HG03354 (cell line): ENCODE data around the gene SLC25A15.
"Not testable (repeated sequence)": the region's sequence is repeated elsewhere in the genome, so short reads cannot be mapped to it uniquely, and the experiment has no call there.

Experiments used
- ATAC-seq: cut with Tn5 transposase; IDR thresholded peaks from one replicate; pipeline ENCODE4 v1.9.1; 2021; ENCODE audit warnings: mild to moderate bottlenecking; ENCODE audit not compliant: unreplicated experiment, poor library complexity, severe bottlenecking

SLC25A15 gene

DNA sequence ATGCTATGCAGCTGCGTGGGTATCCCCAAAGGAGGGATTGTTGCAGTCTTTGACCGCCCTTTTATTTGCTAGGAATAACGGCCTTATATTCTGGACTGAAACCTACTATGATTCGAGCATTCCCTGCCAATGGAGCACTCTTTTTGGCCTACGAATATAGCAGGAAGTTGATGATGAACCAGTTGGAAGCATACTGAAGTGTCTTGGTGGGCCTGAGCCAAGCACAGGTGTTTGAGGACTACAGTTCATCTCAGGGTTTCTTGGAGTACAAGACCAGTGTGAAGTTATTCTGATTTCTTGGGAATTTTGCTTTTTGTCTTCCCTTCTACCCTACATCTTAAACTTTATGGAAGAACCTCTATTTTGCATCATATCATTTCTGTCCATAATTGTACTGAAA is 20.1 kb downstream of the SLC25A15 start:
- ATAC-seq: no peak

DNA sequence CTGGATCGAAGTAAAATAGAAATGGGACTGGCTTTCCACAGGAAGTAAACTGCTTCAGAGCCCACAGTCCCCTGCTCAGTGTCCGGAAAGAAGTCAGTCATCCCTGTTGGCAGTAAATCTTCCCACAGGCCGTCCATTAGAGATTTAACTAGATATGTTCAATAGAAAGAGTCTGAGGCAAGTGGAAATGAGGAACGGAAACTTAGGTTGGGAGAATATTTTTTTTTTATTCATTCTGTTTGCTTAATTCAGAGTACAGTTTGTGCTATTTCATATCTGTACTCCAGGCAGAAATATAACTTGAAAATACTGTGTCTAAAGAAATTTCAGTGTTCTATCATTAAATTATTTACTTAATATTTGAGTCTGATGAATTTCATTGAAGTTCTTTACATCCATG is 22.7 kb downstream of the SLC25A15 start:
- no peak for ATAC-seq

DNA sequence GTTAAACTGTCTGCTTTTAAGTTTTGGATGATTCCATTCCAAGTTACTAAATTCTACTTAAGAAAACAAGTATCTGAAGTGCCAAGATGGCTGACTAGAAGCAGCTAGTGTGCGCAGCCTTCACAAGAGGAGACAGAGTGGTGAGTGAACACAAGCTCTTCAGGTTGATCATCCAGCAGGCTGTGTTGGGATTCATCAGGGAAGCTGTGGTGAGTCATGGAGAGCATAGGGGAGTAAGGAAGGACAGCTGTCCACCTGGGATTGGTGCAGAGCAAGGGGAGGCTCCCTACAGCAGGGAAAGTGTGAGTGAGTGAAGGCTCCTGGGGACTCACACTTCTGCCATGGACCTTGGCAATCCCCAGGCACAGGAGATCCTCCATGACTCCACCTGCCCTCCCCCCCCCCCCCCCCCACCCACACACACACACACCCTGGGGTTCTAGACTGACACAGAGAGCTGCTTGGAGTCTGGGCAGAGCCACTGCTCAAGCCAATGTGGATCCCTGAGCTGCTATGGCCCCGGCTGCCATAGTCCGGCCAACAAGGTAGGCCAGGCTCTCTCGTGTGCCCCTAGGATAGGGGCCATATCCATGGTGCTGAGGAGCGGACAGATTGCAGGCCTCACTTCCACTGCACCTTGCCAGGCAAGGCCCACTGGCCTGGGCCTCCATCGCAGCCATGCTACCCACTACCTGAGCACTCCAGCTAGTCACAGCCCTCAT is 23.5 kb downstream of the SLC25A15 start:
- ATAC-seq: no peak

DNA sequence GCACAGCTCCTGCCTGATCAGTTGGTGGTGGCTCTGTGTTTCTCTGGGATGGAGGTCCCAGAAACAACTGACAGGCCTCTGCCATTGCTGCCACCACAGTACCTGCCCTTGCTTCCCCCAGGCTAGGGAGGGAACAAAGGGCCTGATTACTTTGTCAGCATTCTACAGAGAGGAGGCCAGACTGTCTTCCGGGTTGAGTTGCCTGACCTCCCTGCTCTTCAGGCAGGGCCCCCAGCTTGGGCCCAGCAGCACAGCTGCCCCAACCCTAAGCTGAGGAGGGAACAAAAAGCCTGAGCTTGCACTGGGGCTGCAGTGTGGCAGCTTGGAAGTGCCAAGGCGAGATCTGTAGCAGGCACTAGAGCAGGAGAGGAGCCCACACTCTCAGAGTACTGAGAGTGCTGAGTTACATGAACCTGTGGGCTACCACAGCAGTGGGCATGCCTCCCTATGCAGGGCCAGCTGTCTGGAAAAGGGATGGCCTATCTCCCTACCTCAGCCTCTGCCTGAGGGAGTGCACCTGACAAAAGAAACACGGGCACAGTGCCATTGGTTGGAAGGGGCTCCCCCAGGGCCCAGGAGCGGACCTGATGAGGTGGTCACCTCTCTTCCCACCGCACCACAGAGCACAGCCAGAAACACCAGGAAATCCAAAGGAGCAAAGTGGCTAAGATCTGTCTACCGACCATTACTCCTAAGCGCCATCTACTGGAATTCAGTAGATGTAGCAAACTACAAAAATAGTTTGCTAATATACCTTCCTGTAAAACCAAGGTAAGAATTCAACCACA is 24.4 kb downstream of the SLC25A15 start:
- no peak for ATAC-seq

DNA sequence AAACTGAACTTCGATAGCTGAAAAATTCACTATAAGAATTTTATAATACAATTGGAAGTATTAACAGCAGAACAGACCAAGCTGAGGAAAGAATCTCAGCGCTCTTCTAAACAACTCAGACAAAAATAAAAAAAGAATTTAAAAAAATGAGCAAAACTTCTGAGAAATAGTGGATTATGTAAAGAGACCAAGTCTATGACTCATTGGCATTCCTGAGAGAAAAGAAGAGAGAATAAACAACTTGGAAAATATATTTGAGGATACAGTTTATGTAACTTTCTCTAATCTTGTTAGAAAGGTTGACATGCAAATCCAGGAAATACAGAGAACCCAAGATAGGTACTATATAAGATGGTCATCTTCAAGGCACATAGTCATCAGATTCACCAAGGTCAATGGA is 25.4 kb downstream of the SLC25A15 start:
- no peak for ATAC-seq

DNA sequence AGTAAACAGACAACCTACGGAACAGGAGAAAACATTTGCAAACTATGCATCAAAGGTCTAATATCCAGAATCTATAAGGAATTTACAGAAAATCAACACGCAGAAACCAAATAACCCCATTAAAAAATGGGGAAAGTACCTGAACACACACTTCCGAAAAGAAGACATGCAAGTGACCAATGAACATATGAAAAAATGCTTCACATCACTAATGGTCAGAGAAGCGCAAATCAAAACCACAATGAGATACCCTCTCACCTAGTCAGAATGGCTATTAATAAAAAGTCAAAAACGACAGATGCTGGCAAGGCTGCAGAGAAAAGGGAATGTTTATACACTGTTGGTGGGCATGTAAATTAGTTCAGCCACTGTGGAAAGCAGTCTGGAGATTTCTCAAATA is 29.5 kb downstream of the SLC25A15 start:
- ATAC-seq: no peak

DNA sequence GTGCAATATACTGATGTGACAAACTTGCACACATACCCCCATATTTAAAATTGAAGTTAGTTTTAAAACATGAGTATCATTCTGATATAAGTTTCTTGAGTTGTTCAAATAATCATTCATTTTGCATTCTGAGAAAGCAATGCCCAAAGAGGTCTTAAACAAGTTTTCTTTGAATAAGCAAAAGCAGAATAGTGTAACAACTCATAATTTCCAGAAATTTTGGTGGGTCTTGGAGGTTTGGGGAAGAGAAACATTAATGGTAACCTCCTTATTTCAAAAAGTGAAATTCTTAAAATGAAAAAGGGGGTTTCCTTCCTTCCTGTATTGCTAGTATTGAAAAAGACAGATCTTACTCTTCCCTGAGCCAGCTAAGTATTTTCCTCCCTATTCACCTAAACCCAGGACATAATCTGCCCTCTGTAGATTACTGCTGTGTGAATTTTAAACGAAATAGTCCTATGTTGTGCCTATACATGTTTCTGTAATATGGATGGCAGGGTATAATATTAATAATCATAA is 30.4 kb downstream of the SLC25A15 start:
- ATAC-seq: no peak

DNA sequence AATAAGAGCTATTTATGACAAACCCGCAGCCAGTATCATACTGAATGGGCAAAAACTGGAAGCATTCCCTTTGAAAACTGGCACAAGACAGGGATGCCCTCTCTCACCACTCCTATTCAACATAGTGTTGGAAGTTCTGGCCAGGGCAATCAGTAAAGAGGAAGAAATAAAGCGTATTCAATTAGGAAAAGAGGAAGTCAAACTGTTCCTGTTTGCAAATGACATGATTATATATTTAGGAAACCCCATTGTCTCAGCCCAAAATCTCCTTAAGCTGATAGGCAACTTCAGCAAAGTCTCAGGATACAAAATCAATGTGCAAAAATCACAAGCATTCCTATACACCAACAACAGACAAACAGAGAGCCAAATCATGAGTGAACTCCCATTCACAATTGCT is 50.3 kb downstream of the SLC25A15 start:
- not testable (repeated sequence) for ATAC-seq

DNA sequence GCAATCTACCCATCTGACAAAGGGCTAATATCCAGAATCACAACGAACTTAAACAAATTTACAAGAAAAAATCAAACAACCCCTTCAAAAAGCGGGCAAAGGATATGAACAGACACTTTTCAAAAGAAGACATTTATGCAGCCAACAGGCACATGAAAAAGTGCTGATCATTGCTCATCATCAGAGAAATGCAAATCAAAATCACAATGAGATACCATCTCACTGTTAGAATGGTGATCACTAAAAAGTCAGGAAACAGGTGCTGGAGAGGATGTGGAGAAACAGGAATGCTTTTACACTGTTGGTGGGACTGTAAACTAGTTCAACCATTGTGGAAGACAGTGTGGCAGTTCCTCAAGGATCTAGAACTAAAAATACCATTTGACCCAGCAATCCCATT is 51.5 kb downstream of the SLC25A15 start:
- not testable (repeated sequence) for ATAC-seq
